ENCODE data around the gene GZMA.

The GZMA gene

GRCh38 chr5:55146543-55147151, 44.2 kb downstream of the GZMA start:
- no peak overlapping the region for H3K27ac ChIP-seq (ENCODE audit: low read depth, low read length, severe bottlenecking)
- H3K9me3 ChIP-seq (ENCODE audit: control insufficient read depth, low read length): no peaks in the 10 kb centered on the region
- WGBS, 2 experiments (ENCODE audit: insufficient coverage in 2 of 2): 7 to 9% methylated on average over 5 to 9 of the region's 11 CpGs
- no peaks in the 10 kb centered on the region for H3K36me3 ChIP-seq (ENCODE audit: control insufficient read depth, insufficient read depth, low read length)
- H3K4me1 ChIP-seq (ENCODE audit: control insufficient read depth, insufficient read depth, low read length, poor library complexity, severe bottlenecking): peaks cover 2% of the 10 kb centered on the region
- no peak overlapping the region for H3K4me3 ChIP-seq (ENCODE audit: extremely low read depth, insufficient read depth, low read length, poor library complexity, severe bottlenecking)

GRCh38 chr5:55149308-55149795, 46.9 kb downstream of the GZMA start:
- WGBS, 2 experiments (ENCODE audit: insufficient coverage in 2 of 2): 83 to 100% methylated on average over 1 to 2 of the region's 2 CpGs
- Histone ChIP-seq H3K9me3 (ENCODE audit: control insufficient read depth, low read length) (no peaks in the 10 kb centered on the region), H3K4me1 (ENCODE audit: control insufficient read depth, insufficient read depth, low read length, poor library complexity, severe bottlenecking) (peaks cover 5% of the 10 kb centered on the region), H3K4me3 (ENCODE audit: extremely low read depth, insufficient read depth, low read length, poor library complexity, severe bottlenecking) (no peak overlapping the region), H3K36me3 (ENCODE audit: control insufficient read depth, insufficient read depth, low read length) (no peaks in the 10 kb centered on the region), H3K27ac (ENCODE audit: low read depth, low read length, severe bottlenecking) (no peak overlapping the region)

GRCh38 chr5:55151923-55152842, 49.7 kb downstream of the GZMA start:
- H3K36me3 ChIP-seq (ENCODE audit: control insufficient read depth, insufficient read depth, low read length): no peaks in the 10 kb centered on the region
- H3K4me3 ChIP-seq (ENCODE audit: extremely low read depth, insufficient read depth, low read length, poor library complexity, severe bottlenecking): no peak overlapping the region
- no peak overlapping the region for H3K27ac ChIP-seq (ENCODE audit: low read depth, low read length, severe bottlenecking)
- WGBS, 2 experiments (ENCODE audit: insufficient coverage in 2 of 2): 82 to 100% methylated on average over 1 to 2 of the region's 5 CpGs
- peaks cover 12% of the 10 kb centered on the region for H3K4me1 ChIP-seq (ENCODE audit: control insufficient read depth, insufficient read depth, low read length, poor library complexity, severe bottlenecking)
- peaks cover 8% of the 10 kb centered on the region for H3K9me3 ChIP-seq (ENCODE audit: control insufficient read depth, low read length)

DNA sequence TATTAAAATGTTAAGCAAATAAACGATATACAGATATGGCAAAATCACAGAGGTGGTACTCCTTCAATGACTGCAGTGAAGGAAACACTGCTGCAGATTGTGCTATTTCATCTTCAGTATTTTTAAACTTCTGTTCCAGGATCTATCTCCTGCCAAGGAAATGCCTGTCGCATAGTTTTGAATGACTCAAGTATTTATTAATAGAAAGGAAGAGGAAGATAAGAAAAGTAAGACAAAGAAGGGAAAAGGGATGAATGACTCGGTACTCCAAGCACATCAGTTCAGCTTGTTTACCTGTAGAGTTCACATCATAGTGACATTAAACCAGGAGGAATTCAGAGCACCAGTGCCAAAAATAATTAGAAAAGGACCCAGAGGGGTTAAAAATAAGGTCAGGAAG, 52.4 kb downstream of the GZMA start:
- WGBS, 2 experiments (ENCODE audit: insufficient coverage in 2 of 2): 80% methylated on average over 1 of the region's 3 CpGs
- peaks cover 12% of the 10 kb centered on the region for H3K4me1 ChIP-seq (ENCODE audit: control insufficient read depth, insufficient read depth, low read length, poor library complexity, severe bottlenecking)
- peak overlapping the region; percentile 3 for H3K27ac ChIP-seq (ENCODE audit: low read depth, low read length, severe bottlenecking)
- no peak overlapping the region for H3K4me3 ChIP-seq (ENCODE audit: extremely low read depth, insufficient read depth, low read length, poor library complexity, severe bottlenecking)
- peaks cover 8% of the 10 kb centered on the region for H3K9me3 ChIP-seq (ENCODE audit: control insufficient read depth, low read length)
- H3K36me3 ChIP-seq (ENCODE audit: control insufficient read depth, insufficient read depth, low read length): no peaks in the 10 kb centered on the region

All from mesodermal cell (in vitro differentiated cells).